IPS-15b (cell line): ENCODE data around the gene IQGAP1.
"Not testable (repeated sequence)": the region's sequence is repeated elsewhere in the genome, so short reads cannot be mapped to it uniquely, and the experiment has no call there.

Source experiments
- H3K27me3 ChIP-seq: one replicate; pipeline ENCODE4 v1.6.1; 2013; ENCODE audit warnings: low read length; ENCODE audit not compliant: control insufficient read depth, insufficient read depth
- H3K36me3 ChIP-seq: one replicate; pipeline ENCODE4 v1.6.1; 2013; ENCODE audit warnings: low read length; ENCODE audit not compliant: control insufficient read depth, insufficient read depth
- H3K4me1 ChIP-seq: one replicate; pipeline ENCODE4 v1.6.1; 2013; ENCODE audit warnings: mild to moderate bottlenecking, low read length; ENCODE audit not compliant: control insufficient read depth, insufficient read depth
- H3K4me3 ChIP-seq: one replicate; pipeline ENCODE4 v1.5.1; 2013; ENCODE audit warnings: low read depth, low read length
- H3K9ac ChIP-seq: one replicate; pipeline ENCODE4 v1.6.1; 2013; ENCODE audit warnings: low read depth, mild to moderate bottlenecking, low read length
- H3K9me3 ChIP-seq: one replicate; pipeline ENCODE4 v1.6.1; 2013; ENCODE audit warnings: mild to moderate bottlenecking, low read length; ENCODE audit not compliant: control insufficient read depth, insufficient read depth

The IQGAP1 gene

DNA sequence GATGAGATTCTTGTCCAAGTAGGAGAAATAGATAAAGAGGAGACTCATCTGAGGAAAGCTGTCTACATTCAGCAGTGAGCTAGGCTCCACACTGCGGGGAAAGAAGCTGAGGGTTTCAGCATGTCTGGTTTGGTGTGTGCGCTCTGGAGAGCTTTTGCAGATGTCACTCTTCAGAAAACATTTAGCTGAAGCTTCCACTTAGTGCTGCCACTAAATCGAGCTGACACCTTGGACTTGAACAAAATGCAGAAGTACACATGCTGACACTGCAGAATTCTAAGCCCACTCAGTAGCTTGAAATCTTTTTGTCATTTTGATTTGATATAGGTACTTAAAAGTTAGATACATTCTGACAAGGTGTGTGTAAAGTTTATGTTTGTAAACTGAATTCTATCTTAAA lies 109.3 kb downstream of the IQGAP1 start:
- Histone ChIP-seq H3K9ac (no peak overlapping the region), H3K4me3 (no peak overlapping the region), H3K4me1 (no peaks in the 10 kb centered on the region), H3K9me3 (no peaks in the 10 kb centered on the region), H3K36me3 (peaks cover 8% of the 10 kb centered on the region), H3K27me3 (no peaks in the 10 kb centered on the region)

DNA sequence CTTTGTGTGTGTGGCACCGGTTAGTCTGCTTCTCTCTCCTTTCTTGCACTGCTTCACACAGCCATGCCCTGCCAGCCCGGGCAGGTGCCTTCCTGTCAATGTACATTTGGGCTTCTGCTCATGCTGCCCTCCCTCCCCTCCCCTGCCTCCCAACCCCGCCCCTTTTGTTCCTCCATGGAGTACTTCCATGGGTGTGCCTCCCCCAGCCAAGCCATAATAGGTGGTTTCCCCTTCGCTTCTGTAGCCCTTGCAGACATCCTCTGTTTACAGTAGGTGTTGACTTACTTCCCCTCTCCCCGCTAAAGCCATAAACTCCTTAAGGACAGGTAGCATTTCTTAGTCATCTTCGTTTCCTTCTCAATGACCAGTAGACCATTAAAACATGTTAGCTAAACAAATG lies 109.9 kb downstream of the IQGAP1 start:
- Histone ChIP-seq H3K27me3 (no peaks in the 10 kb centered on the region), H3K9me3 (no peaks in the 10 kb centered on the region), H3K4me1 (no peaks in the 10 kb centered on the region), H3K9ac (no peak overlapping the region), H3K36me3 (peaks cover 7% of the 10 kb centered on the region), H3K4me3 (no peak overlapping the region)

DNA sequence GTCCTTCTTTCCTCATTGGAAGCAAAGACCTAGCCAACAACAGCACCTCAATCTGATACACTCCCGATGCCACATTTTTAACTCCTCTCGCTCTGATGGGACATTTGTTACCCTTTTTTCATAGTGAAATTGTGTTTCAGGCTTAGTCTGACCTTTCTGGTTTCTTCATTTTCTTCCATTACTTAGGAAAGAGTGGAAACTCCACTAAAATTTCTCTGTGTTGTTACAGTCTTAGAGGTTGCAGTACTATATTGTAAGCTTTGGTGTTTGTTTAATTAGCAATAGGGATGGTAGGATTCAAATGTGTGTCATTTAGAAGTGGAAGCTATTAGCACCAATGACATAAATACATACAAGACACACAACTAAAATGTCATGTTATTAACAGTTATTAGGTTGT lies 112.1 kb downstream of the IQGAP1 start:
- Histone ChIP-seq H3K36me3 (peaks cover 5% of the 10 kb centered on the region), H3K4me3 (no peak overlapping the region), H3K27me3 (no peaks in the 10 kb centered on the region), H3K4me1 (no peaks in the 10 kb centered on the region), H3K9me3 (no peaks in the 10 kb centered on the region), H3K9ac (no peak overlapping the region)

DNA sequence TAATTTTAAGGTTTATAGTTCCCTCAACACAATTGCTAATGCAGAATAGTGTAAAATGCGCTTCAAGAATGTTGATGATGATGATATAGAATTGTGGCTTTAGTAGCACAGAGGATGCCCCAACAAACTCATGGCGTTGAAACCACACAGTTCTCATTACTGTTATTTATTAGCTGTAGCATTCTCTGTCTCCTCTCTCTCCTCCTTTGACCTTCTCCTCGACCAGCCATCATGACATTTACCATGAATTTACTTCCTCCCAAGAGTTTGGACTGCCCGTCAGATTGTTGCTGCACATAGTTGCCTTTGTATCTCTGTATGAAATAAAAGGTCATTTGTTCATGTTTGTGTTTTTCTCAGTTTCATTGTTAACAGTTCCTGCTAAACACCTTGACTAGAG lies 113.9 kb downstream of the IQGAP1 start:
- no peak overlapping the region for H3K9ac ChIP-seq
- no peak overlapping the region for H3K4me3 ChIP-seq
- H3K27me3 ChIP-seq = no peaks in the 10 kb centered on the region
- no peaks in the 10 kb centered on the region for H3K4me1 ChIP-seq
- H3K9me3 ChIP-seq = no peaks in the 10 kb centered on the region
- peaks cover 4% of the 10 kb centered on the region for H3K36me3 ChIP-seq

DNA sequence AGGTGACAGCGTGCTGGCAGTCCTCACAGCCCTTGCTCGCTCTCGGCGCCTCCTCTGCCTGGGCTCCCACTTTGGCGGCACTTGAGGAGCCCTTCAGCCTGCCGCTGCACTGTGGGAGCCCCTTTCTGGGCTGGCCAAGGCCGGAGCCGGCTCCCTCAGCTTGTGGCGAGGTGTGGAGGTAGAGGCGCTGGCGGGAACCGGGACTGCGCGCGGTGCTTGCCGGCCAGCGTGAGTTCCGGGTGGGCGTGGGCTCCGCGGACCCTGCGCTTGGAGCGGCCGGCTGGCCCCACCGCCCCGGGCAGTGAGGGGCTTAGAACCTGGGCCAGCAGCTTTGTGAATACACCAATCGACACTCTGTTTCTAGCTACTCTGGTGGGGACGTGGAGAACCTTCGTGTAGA lies 122.7 kb downstream of the IQGAP1 start:
- H3K36me3 ChIP-seq, H3K4me3 ChIP-seq, H3K4me1 ChIP-seq, H3K27me3 ChIP-seq, H3K9ac ChIP-seq, H3K9me3 ChIP-seq: not testable (repeated sequence)

DNA sequence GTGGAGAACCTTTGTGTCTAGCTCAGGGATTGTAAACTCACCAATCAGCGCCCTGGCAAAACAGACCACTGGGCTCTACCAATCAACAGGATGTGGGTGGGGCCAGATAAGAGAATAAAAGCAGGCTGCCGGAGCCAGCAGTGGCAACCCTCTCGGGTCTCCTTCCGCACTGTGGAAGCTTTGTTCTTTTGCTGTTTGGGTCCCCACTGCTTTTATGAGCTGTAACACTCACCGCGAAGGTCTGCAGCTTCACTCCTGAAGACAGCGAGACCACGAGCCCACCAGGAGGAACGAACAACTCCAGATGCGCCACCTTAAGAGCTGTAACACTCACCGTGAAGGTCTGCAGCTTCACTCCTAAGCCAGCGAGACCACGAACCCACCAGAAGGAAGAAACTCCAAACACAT lies 123.2 kb downstream of the IQGAP1 start:
- not testable (repeated sequence) for H3K36me3 ChIP-seq, H3K4me1 ChIP-seq, H3K27me3 ChIP-seq, H3K9ac ChIP-seq, H3K4me3 ChIP-seq, H3K9me3 ChIP-seq

DNA sequence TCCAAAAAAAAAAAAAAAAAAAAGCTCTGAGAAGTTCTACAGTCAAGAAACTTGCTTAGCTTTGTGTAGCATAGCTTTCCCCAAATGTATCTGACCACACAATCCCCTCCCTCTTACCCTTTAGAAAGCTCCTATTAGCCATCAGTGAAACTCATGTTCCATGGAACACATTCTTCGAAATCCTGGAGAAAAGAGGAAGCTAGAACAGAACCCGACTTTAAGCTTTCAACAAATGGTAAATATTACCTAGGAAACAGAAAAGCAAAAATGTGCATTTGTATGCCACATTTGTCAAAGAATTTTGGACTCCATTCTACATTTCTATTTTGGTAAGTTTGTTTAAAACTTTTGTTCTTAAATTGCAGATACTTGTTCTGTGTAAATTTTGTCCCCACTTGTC lies 124.2 kb downstream of the IQGAP1 start:
- Histone ChIP-seq H3K36me3 (no peaks in the 10 kb centered on the region), H3K9ac (no peak overlapping the region), H3K27me3 (no peaks in the 10 kb centered on the region), H3K9me3 (peaks cover 3% of the 10 kb centered on the region), H3K4me1 (no peaks in the 10 kb centered on the region), H3K4me3 (no peak overlapping the region)

DNA sequence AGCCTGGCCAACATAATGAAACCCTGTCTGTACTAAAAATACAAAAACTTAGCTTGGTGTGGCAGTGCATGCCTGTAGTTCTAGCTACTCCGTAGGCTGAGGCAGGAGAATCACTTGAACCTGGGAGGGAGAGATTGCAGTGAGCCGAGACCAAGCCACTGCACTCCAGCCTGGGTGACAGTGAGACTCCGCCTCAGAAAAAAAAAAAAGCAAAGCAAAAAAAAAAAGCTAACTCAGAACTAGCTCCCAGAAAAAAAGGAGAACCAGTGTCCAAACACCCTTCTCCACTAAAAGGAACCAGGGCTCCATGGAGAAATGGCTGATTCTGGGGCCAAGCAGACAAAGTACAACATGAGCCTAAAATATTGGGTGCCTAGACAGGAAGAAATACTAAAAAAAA lies 124.9 kb downstream of the IQGAP1 start:
- H3K9me3 ChIP-seq = peaks cover 3% of the 10 kb centered on the region

DNA sequence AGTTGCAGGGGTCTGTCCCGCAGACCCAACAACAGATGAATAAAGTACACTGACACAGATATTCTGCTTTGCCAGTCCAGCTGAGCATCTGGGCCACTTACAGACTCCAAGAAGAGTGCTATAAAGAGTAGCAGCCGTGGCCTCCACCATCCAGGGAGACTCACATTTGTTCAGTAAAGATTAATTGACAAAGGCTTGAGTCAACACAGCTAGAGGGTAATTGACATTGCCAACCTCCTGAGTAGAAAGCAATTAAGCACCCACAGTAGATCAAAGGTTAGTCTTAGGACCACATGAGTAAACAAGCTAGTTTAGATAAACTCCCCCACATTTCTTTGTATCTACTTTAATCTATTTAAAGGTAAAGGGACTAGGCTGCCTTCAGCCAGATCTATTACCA lies 125.4 kb downstream of the IQGAP1 start:
- Histone ChIP-seq H3K4me3 (no peak overlapping the region), H3K9me3 (peaks cover 3% of the 10 kb centered on the region)

More for the DNA sequence above, 124.9 kb downstream of the IQGAP1 start:
- H3K4me1 ChIP-seq = no peaks in the 10 kb centered on the region
- H3K4me3 ChIP-seq = no peak overlapping the region
- H3K36me3 ChIP-seq = no peaks in the 10 kb centered on the region
- no peak overlapping the region for H3K9ac ChIP-seq
- no peaks in the 10 kb centered on the region for H3K27me3 ChIP-seq

DNA sequence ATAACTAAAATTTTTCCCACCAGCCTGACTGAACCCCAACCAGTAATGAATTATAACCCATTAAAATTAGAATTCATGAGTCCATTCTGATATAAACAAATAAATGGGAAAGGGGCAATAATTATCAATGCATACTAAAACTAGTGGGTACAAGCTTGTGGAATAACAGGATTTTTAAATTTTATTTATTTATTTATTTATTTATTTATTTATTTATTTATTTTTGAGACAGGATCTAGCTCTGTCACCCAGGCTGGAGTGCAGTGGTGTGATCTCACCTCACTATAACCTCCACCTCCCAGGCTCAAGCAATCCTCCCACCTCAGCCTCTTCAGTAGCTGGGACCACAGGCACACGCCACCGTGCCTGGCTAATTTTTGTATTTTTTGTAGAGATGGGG lies 125.9 kb downstream of the IQGAP1 start:
- H3K9ac ChIP-seq, H3K4me3 ChIP-seq, H3K9me3 ChIP-seq, H3K27me3 ChIP-seq, H3K4me1 ChIP-seq, H3K36me3 ChIP-seq: not testable (repeated sequence)

More for the DNA sequence above, 125.4 kb downstream of the IQGAP1 start:
- no peaks in the 10 kb centered on the region for H3K36me3 ChIP-seq
- H3K9ac ChIP-seq = no peak overlapping the region
- no peaks in the 10 kb centered on the region for H3K4me1 ChIP-seq
- H3K27me3 ChIP-seq = no peaks in the 10 kb centered on the region

DNA sequence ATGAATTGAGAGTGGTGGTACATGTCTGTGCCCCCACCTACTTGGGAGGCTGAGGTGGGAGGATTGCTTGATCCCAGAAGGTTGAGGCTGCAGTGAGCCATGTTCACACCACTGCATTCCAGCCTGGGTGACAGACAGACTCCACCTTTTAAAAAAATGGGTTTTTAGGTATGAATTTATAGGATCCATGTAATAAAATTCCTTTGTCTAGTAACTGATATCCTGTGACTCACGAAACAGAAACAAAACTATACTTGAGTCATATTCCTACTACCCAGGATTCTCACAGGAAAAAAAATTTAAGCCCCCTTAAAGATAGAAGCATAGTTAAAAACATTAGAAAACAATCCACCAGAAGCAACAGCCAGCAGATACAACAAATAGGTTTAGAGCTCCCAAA lies 131.6 kb downstream of the IQGAP1 start:
- Histone ChIP-seq H3K4me1 (no peaks in the 10 kb centered on the region), H3K4me3 (no peak overlapping the region), H3K27me3 (no peaks in the 10 kb centered on the region), H3K36me3 (no peaks in the 10 kb centered on the region), H3K9ac (no peak overlapping the region), H3K9me3 (no peaks in the 10 kb centered on the region)

DNA sequence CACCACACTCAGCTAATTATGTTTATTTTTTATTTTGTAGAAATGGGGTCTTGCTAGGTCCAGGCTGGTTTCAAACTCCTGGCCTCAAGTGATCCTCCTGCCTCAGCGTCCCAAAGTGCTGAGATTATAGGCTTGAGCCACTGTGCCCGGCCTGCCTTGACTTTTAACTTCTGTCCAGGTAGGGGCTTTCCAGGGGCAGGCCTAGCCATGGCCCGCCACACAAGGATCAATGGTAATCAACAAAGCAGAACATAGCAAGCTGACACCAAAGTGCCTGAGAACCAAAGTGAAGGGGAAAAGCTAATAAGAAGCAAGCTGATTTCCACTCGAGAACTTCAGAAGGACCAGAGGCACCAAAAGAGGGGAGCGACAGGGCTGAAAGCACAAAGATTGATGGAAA lies 132.3 kb downstream of the IQGAP1 start:
- Histone ChIP-seq H3K36me3 (no peaks in the 10 kb centered on the region), H3K9me3 (no peaks in the 10 kb centered on the region), H3K27me3 (no peaks in the 10 kb centered on the region), H3K4me1 (no peaks in the 10 kb centered on the region), H3K9ac (no peak overlapping the region), H3K4me3 (no peak overlapping the region)

DNA sequence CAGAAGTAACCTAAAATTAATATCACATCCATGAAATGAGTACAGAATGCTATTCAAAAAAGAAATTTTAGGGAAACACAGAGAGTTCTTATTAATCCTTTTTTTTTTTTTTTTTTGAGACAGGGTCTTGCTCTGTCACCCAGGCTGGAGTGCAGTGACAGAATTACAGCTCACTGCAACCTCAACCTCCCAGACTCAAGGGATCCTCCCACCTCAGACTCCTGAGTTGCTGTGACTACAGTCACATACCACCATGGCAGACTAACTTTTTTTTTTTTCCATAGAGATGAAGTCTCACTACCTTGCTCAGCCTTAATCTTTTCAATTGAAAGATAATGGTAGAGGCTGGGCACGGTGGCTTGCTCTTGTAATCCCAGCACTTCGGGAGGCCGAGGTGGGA lies 135.3 kb downstream of the IQGAP1 start:
- Histone ChIP-seq H3K4me1 (no peaks in the 10 kb centered on the region), H3K36me3 (no peaks in the 10 kb centered on the region), H3K4me3 (no peak overlapping the region), H3K9me3 (no peaks in the 10 kb centered on the region), H3K9ac (no peak overlapping the region), H3K27me3 (peaks cover 8% of the 10 kb centered on the region)
